Measurements from ENCODE around the gene CHST1.

CHST1 gene

DNA sequence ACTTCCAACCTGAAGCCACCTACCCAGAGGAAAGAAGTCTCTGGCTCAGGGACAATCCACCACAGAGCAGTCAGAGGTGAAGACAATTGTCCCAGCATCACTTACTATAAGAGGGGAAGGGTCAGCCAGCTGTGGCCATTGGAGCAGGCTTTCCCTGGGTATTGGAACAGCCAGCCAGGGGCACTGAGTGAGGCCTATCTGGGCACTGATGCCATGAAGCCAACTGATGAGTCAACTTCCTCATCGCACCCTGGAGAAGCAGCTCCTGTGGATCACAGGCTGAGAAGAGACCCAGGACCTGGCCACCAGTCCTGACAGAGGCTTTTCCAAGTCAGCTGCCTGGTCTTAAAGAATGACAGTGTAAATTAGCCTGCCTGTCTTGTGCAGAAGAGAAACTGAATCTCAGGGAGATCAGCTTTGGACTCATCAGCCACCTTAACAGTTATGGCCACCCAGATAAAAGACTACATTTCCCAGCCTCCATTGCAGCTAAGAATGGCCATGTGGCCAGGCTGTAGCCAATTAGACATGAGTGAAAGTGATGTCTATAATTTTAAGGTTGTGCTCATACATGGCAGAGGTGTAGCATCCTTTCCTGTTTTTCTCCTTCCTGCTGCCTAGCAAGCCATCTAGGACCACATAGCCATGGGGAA, 19.0 kb downstream of the CHST1 start:
- DNase-seq (ENCODE audit: low spot score): peak; percentile 38
- in situ Hi-C loops (cut with MboI; ENCODE audit: low sequenced_read_pairs, unreplicated experiment): no loop called here
- TF ChIP-seq, protein P1, sequence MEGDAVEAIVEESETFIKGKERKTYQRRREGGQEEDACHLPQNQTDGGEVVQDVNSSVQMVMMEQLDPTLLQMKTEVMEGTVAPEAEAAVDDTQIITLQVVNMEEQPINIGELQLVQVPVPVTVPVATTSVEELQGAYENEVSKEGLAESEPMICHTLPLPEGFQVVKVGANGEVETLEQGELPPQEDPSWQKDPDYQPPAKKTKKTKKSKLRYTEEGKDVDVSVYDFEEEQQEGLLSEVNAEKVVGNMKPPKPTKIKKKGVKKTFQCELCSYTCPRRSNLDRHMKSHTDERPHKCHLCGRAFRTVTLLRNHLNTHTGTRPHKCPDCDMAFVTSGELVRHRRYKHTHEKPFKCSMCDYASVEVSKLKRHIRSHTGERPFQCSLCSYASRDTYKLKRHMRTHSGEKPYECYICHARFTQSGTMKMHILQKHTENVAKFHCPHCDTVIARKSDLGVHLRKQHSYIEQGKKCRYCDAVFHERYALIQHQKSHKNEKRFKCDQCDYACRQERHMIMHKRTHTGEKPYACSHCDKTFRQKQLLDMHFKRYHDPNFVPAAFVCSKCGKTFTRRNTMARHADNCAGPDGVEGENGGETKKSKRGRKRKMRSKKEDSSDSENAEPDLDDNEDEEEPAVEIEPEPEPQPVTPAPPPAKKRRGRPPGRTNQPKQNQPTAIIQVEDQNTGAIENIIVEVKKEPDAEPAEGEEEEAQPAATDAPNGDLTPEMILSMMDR (IDR thresholded peaks at IDR 0.05; ENCODE audit: borderline replicate concordance, control extremely low read depth, extremely low read depth, insufficient read depth, missing control alignments): no peak

DNA sequence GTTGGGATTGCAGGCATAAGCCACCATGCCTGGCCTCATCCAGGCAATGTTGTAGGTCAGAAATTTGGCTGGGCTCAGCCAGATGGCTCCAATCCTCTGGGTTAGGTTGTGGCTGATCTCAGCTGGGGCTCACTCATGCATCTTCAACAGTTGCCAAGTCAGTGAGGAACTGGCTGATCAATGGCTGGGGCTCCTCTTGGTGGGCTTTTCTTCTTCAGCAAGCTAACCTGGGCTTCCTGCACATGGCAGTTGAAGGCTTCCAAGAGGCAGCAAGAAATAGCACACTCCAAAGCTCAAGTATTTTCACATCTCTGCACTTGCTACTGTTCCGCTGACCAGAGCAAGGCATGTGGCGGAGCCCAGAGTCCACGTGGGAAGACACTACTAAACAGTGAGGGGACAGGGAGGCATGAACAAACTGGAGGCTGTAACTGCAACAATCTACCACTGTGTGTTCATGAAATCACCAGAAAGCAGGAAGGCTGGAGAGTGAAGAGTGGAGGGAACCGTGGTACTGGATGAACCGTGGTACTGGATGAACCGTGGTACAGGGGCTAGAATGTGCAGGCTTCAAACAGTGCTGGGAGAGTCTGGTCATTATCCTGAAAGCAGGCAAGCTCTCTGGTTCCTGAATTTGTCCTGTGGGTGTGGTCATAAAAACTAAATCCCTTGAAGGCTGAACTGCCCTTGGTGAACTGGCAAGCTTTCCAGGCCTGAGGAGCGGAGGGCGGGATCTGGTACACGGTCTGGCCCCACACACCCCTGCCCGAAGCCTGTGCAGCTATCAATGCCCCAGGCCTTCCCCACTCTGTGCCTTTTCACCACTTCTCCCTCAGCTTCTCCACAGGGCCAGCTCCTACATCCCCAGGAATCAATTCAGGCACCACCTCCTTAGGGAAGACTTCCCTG, 20.2 kb downstream of the CHST1 start:
- DNase-seq (ENCODE audit: low spot score): no peak
- in situ Hi-C loops (cut with MboI; ENCODE audit: low sequenced_read_pairs, unreplicated experiment): no loop called here
- TF ChIP-seq, protein P1 (IDR thresholded peaks at IDR 0.05; ENCODE audit: borderline replicate concordance, control extremely low read depth, extremely low read depth, insufficient read depth, missing control alignments): no peak

DNA sequence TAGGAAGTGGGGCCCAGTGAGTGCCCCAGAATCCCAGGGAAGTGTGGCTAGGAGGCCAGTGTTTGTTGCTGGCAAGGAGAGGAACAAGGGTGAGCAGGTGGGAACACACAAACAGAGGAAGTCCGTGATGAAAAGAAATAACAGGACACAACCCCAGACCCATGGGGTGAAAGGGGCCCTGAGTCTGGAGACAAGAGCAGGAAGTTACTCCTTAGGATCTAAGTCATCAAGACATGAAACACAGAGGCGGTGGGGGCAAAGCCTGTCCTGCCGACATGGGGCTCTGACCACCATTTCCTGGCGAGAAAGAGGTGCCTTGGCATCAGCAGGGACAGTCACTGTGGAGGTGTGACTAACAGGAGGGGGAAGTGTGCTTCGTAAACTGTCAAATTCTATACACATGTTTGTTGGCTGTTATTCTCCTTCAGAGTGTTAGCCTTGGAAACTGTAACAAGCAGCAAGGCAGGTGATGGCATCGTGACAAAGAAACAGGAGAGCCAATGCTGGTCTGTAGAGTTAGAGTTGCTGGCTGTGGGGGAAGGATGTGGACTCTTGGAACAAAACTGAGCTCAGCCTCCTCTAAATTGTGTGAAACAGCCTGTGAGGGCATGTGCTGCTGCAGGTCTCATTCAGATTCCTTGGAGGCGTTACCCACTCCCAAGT, 21.7 kb downstream of the CHST1 start:
- TF ChIP-seq, protein P1 (IDR thresholded peaks at IDR 0.05; ENCODE audit: borderline replicate concordance, control extremely low read depth, extremely low read depth, insufficient read depth, missing control alignments): no peak
- DNase-seq (ENCODE audit: low spot score): no peak
- in situ Hi-C loops (cut with MboI; ENCODE audit: low sequenced_read_pairs, unreplicated experiment): no loop called here

DNA sequence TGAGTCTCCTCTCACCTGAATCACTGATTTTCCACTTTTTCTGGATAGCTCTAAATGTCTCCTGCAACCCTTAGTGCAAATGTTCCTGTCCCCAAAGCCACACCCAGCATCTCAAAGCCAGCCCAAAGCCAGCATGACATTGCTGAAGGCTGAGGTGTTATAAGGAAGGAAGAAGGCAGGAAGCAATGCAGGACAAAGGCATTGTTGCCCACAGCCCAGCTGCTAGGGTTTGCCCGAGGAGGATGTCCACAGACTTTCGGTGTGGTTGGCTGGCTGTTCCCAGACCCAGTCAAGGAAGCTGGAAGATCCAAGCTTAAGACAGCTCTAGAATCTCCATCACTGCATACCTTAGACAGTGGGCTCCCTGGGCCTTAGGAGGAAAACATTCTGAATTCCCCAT, 23.5 kb downstream of the CHST1 start:
- no peak for DNase-seq (ENCODE audit: low spot score)
- TF ChIP-seq, protein P1 (IDR thresholded peaks at IDR 0.05; ENCODE audit: borderline replicate concordance, control extremely low read depth, extremely low read depth, insufficient read depth, missing control alignments): no peak
- in situ Hi-C loops (cut with MboI; ENCODE audit: low sequenced_read_pairs, unreplicated experiment): no loop called here

DNA sequence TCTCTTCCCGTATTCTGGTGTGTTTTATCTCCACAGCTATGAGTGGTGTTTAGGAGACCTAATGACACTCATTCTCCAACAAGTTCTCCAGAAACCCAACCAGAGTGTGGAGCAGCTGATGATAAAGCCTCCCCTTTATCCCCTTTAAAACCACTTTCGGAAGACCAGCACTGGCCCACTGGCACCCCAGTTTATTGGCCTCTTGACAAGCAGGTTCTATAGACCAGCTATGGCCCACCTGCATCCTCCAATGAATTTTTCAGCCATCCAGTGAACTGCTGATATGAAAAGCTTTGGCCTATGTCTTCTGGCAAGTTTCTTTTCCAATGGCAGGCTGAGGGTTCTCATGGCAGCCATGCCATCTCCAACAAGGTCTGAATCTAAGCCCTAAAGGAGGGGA, 27.4 kb downstream of the CHST1 start:
- in situ Hi-C loops (cut with MboI; ENCODE audit: low sequenced_read_pairs, unreplicated experiment): no loop called here
- no peak for DNase-seq (ENCODE audit: low spot score)
- TF ChIP-seq, protein P1 (IDR thresholded peaks at IDR 0.05; ENCODE audit: borderline replicate concordance, control extremely low read depth, extremely low read depth, insufficient read depth, missing control alignments): no peak

DNA sequence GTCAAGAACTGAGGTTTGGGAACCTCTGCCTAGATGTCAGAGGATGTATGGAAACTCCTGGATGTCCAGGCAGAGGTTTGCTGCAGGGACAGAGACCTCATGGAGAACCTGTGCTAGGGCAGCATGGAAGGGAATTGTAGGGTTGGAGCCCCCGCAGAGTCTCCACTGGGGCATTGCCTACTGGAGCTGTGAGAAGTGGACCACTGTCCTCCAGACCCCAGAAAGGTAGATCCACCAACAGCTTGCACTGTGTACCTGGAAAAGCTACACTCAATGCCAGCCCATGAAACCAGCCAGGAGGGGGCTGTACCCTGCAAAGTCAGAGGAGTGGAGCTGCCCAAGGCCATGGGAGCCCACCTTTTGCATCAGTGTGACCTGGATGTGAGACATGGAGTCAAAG, 29.5 kb downstream of the CHST1 start:
- in situ Hi-C loops (cut with MboI; ENCODE audit: low sequenced_read_pairs, unreplicated experiment): no loop called here
- TF ChIP-seq, protein P1 (IDR thresholded peaks at IDR 0.05; ENCODE audit: borderline replicate concordance, control extremely low read depth, extremely low read depth, insufficient read depth, missing control alignments): no peak
- no peak for DNase-seq (ENCODE audit: low spot score)
